GM19324 (cell line): ENCODE measurements around the gene RAPGEF2.
A peak's percentile ranks its signal among the peaks of the same experiment; 100 is the strongest.
"Not testable (repeated sequence)": the region's sequence is repeated elsewhere in the genome, so short reads cannot be mapped to it uniquely, and the experiment has no call there.

Experiments
- ATAC-seq: cut with Tn5 transposase; IDR thresholded peaks from one replicate; pipeline ENCODE4 v1.9.1; 2021; ENCODE audit warnings: mild to moderate bottlenecking, moderate library complexity; ENCODE audit not compliant: unreplicated experiment, low FRiP score

Gene RAPGEF2

DNA sequence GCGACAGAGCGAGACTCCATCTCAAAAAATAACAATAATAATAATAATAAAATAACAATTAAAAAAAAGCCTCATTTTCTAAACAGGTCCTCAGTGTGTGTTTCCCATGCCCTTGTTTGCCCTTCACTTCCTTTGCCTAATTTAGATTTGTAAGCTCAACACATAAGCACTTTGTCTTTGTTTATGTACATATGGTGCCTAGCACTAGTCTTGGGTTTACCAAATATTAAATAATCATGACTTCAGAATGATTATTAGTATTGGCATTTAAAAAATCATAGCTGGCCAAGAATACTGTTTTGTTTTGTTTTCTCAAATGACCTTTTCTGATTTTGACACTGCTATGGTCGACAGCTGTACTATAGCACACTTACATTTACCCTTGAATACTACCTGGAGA lies 6.4 kb upstream of the RAPGEF2 start:
- ATAC-seq = no peak

DNA sequence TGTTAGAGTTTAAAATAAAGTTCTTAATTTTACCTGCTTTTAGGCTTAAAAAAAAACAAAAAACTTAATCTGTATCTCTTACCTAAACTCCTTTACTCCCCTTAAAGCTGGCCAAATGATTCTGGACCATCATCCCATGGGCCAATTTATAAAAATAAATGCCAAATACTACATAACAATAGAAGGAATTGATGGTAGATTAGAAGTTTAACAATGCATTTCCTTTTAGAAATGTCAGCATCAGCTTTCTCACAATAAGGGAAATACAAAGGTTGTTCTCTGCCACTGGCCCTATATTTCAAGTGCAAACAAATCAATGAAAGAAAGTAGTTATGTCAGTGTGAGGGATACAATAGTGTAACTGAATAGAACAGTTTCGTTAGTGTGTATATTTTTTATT lies 5.7 kb upstream of the RAPGEF2 start:
- no peak for ATAC-seq

- ATAC-seq = no peak
Measured at GRCh38 chr4:159097785-159098184, 5.1 kb upstream of the RAPGEF2 start.

DNA sequence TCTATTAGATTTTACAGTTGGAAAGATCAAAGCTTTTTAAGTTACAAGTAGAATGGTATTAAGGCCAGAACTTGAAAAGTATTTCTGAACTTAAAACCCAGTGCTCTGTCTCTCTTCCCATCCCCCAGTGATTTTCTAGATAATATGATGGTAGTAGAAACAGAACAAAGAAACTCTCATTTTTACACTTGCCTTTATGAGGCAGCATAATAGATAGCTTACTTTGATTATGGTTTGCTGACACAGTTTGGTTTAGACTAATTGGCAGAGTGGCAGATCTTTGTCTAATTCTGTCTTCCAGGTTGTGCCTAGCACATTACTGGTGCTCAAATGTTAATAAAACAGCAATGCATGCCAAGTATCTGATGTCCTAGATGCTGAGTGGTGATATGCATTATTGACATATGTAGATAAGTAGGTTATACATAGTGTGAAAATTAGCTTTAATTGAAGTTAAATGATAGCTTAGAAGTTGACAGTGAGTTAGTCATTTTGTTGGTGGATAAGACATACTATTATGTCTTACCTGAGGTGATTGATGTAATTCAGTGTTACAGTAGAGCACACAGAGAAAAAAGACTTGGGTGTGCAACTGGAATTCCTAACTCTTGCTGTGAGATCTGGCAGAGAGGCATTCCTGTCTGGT lies 4.3 kb upstream of the RAPGEF2 start:
- ATAC-seq = no peak

DNA sequence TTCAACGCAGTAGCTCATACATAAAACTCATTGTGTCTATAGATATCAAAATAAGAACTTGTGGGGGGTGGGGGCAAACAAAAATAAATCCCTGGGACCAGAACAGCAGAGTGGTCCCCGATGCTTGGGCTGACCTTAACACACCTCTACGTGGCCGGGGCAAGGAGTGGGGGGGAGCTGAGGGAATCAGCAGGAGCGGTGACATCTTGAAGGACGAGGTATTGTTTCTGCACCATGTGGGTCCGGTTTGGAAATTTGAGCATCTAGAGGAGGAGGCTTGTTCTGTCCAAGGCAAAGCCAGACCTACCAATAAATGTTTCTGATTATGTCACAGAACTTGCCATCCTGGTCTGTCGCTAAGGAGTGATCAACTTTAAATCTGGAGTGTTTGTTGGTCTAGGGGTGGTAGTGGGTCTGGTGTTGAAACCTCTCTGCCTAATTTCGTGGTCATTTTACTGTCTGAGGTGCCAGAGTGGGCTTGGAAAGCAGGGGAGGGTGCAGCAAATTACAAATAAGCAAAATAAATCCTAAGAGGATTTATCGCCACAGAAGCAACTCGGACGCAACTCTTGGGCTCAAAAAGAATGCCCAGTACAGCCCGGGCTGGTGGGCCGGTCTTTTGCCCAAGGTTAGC lies 774 bp upstream of the RAPGEF2 start:
- ATAC-seq = no peak

GRCh38 chr4:159103384-159103990 lies 608 bp downstream of the RAPGEF2 start:
- ATAC-seq = peak; percentile 30

- no peak for ATAC-seq
Measured at GRCh38 chr4:159104694-159105414, 2.0 kb downstream of the RAPGEF2 start.

DNA sequence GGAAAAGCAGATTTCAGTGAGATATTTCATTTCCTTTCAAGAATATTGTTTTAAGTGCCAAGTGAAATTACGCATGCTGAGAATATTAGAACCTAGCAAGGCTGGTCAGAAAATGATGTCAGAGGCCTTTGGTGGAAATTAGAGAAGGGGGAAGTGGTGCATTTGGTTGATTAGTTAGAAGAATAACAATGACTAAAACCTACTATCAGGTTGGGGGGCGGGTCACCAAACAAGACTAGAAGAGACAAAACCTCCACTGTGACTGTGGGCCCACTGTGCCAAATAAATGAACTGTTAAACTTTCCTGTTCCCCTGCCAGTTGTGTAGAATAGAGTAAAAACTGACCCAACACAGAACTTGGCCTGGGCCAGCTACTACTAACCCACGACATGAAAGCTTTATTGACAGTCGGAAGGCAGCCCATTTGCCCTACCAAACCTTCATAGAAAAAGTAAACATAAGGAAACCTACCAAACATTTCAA lies 2.9 kb downstream of the RAPGEF2 start:
- ATAC-seq = no peak

DNA sequence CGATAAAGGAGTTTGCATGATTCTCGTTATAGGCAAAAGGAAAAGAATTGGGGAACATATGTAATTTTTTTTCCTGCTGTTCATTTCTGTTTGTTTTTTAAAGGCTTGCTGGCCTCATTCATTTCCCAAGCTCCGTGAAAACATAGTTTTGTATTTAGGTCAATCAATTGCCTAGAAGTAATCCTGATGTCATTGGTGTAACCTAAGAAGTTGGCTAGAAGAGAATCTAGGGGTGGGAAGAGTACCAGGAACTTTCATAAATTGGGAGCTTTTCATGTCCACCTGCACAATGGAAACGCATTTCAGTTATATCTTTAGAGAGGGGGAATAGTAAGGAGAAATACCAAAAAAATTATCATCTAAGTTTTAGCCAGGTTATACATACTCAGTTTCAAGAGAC lies 3.8 kb downstream of the RAPGEF2 start:
- ATAC-seq = no peak

DNA sequence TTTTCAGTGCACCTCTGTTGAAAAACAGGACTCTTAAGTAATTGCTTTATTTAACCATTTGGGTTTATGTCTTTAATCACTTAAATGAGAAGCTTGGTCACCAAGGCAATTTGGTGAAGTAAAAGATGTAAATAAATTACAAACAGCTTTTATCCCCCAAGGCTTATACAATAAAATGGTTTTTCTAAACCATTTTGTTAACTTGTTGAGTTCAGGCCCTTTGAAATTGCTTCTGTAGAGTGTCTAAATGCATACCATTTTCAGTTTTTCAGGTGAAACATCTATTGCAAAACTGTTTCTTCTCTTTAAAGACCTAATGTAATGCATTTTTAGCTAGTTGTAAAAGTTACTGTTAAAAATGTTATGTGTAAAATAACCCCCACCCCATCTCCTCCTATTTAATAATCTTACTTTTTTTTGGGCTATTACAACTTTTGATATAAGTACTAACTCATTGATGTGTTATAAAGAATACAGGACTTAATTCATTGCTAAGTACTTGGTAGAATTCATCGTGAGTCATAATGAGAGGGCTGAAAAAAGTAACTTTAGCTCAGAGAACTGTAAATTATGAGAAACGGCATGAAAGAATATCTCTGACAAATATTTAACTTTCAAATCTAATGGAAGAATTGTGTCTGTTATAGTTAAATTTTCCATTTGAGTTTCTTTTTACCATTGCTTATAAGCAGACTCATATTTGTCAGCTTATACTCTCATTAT lies 4.5 kb downstream of the RAPGEF2 start:
- ATAC-seq = no peak

GRCh38 chr4:159108124-159108523 lies 5.2 kb downstream of the RAPGEF2 start:
- no peak for ATAC-seq

- no peak for ATAC-seq
Measured at GRCh38 chr4:159110961-159111360, 8.1 kb downstream of the RAPGEF2 start.

DNA sequence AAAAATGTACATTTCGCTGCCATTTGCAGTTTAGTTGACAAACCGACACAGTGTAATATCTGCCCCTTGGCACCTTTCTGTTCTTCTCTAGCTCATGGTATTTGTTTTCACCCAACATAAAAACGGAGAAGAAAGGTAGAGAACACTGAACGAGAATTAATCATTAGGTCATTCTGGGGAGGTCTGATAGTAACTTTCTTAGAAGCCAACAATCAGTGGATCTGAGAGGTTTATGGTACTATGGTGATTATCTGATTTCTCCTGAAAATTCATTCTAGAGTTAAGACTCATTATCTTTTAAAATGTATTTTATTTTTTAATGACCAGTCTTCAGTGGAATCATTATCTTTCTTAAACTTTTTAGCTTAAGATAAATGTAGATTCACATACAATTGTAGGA lies 8.5 kb downstream of the RAPGEF2 start:
- no peak for ATAC-seq

DNA sequence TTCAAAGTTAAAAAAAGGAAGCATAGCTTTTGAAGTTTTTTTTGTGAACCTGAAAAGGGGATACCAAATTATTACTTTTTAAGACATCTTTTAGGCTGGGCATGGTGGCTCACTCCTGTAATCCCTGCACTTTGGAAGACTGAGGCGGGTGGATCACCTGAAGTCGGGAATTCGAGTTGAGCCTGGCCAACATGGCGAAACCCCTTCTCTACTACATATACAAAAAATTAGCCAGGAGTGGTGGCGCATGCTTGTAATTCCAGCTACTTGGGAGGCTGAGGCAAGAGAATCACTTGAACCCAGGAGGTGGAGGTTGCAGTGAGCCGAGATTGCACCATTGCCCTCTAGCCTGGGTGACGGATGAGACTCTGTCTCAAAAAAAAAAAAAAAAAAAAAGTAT lies 10.5 kb downstream of the RAPGEF2 start:
- ATAC-seq = not testable (repeated sequence)

GRCh38 chr4:159116098-159116497 lies 13.2 kb downstream of the RAPGEF2 start:
- ATAC-seq = not testable (repeated sequence)

GRCh38 chr4:159116693-159117092 lies 13.8 kb downstream of the RAPGEF2 start:
- not testable (repeated sequence) for ATAC-seq

DNA sequence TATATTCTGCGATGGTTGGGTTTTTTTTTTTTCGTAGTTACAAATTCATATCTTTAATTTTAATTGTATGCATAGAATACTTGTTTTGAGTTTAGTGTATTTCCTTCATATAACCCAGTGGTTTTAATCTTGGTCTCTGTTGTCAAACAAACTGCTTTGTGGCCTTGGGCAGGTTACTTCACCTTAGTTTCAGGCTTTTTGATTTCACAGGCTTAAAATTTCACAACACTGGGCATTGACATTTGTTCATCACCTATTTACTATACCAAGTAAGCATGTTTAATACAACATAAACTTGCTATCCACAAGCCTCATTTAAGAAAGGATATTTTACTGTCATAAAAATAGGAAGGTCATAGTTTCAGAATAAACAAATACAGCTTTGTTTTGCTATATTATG lies 14.7 kb downstream of the RAPGEF2 start:
- ATAC-seq = no peak

DNA sequence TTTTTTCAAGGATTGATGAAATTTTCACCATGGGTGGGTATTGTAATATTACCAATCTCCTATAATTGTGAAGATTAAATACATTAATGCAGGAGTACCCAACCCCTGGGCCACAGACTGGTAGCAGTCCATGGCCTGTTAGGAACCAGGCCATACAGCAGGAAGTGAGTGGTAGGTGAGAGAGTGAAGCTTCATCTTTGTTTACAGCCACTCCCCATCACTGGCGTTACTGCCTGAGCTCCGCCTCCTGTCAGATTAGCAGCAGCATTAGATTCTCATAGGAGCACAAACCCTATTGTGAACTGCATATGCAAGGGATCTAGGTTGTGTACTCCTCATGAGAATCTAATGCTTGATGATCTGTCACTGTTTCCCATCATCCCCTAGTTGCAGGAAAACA lies 15.1 kb downstream of the RAPGEF2 start:
- no peak for ATAC-seq

- ATAC-seq = no peak
Measured at GRCh38 chr4:159121371-159121770, 18.5 kb downstream of the RAPGEF2 start.

DNA sequence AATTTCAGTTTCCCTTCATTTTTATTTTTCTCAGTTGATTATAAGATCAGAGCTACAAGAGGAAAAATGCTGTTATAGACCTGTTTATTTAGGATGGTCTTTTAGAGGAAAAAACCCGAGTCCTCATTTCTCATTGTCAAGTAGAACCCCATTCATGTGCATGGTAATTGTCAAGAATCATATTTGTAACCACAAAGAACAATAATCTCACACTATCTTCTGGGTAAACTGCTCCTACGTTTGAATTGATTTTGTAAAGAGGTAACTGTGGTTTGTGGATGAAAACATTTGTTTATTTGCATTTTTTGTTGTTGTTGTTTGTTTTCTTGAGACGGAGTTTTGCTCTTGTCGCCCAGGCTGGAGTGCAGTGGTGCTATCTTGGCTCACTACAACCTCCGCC lies 23.8 kb downstream of the RAPGEF2 start:
- no peak for ATAC-seq
